Activated CD8-positive, alpha-beta memory T cell treated with anti-CD3 and anti-CD28 coated beads, Interleukin-2, amount 50 U/mL, for 1 hour (primary cell): ENCODE results near the gene FMO5.
"Not testable (repeated sequence)": the region's sequence is repeated elsewhere in the genome, so short reads cannot be mapped to it uniquely, and the experiment has no call there.

ENCODE experiments used
- DNase-seq: peaks from one replicate; pipeline ENCODE4 v3.0.0-alpha.2; 2020; ENCODE audit errors: extremely low read depth

FMO5 gene

GRCh38 chr1:147238925-147239820 is 14.0 kb upstream of the FMO5 start:
- DNase-seq = no peak

GRCh38 chr1:147238053-147238902 is 13.1 kb upstream of the FMO5 start:
- DNase-seq = no peak

- no peak for DNase-seq
These were observed 12.0 kb upstream of the FMO5 start for GRCh38 chr1:147236959-147237791.

- DNase-seq = no peak
These were observed 11.3 kb upstream of the FMO5 start for GRCh38 chr1:147236448-147236847.

GRCh38 chr1:147235822-147236221 is 10.7 kb upstream of the FMO5 start:
- DNase-seq = no peak

- not testable (repeated sequence) for DNase-seq
These were observed 8.8 kb upstream of the FMO5 start for GRCh38 chr1:147233903-147234302.

GRCh38 chr1:147231032-147231431 is 5.9 kb upstream of the FMO5 start:
- not testable (repeated sequence) for DNase-seq

- no peak for DNase-seq
These were observed 1.2 kb downstream of the FMO5 start for GRCh38 chr1:147223740-147224615.

GRCh38 chr1:147218606-147219005 is 6.5 kb downstream of the FMO5 start:
- no peak for DNase-seq

GRCh38 chr1:147217141-147217540 is 8.0 kb downstream of the FMO5 start:
- DNase-seq = no peak

GRCh38 chr1:147216124-147216523 is 9.0 kb downstream of the FMO5 start:
- DNase-seq = no peak

- DNase-seq = no peak
These were observed 9.6 kb downstream of the FMO5 start for GRCh38 chr1:147215540-147215916.

GRCh38 chr1:147214842-147215539 is 10.1 kb downstream of the FMO5 start:
- no peak for DNase-seq

GRCh38 chr1:147214325-147214724 is 10.8 kb downstream of the FMO5 start:
- no peak for DNase-seq

GRCh38 chr1:147213271-147213670 is 11.9 kb downstream of the FMO5 start:
- DNase-seq = no peak

- no peak for DNase-seq
These were observed 13.6 kb downstream of the FMO5 start for GRCh38 chr1:147211577-147211976.

- no peak for DNase-seq
These were observed 14.2 kb downstream of the FMO5 start for GRCh38 chr1:147210987-147211386.

- DNase-seq = no peak
These were observed 15.0 kb downstream of the FMO5 start for GRCh38 chr1:147209825-147210821.

GRCh38 chr1:147208619-147209018 is 16.5 kb downstream of the FMO5 start:
- DNase-seq = no peak
